ENCODE measurements around the gene CABP4.

GRCh38 chr11:67500831-67501715, 45.9 kb downstream of the CABP4 start:
- TF ChIP-seq, protein P1, sequence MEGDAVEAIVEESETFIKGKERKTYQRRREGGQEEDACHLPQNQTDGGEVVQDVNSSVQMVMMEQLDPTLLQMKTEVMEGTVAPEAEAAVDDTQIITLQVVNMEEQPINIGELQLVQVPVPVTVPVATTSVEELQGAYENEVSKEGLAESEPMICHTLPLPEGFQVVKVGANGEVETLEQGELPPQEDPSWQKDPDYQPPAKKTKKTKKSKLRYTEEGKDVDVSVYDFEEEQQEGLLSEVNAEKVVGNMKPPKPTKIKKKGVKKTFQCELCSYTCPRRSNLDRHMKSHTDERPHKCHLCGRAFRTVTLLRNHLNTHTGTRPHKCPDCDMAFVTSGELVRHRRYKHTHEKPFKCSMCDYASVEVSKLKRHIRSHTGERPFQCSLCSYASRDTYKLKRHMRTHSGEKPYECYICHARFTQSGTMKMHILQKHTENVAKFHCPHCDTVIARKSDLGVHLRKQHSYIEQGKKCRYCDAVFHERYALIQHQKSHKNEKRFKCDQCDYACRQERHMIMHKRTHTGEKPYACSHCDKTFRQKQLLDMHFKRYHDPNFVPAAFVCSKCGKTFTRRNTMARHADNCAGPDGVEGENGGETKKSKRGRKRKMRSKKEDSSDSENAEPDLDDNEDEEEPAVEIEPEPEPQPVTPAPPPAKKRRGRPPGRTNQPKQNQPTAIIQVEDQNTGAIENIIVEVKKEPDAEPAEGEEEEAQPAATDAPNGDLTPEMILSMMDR (IDR thresholded peaks at IDR 0.05), result no peak
- TF ChIP-seq POLR2A (IDR thresholded peaks at IDR 0.05), result no peak
- no peak for TF ChIP-seq EP300 (IDR thresholded peaks at IDR 0.05)
- no peak for TF ChIP-seq POLR2AphosphoS5 (IDR thresholded peaks at IDR 0.05)
